GM21390 (cell line): Measurements from ENCODE around the gene GNAI3.
A peak's percentile ranks its signal among the peaks of the same experiment; 100 is the strongest.

ENCODE experiments used
- ATAC-seq: cut with Tn5 transposase; IDR thresholded peaks from one replicate; pipeline ENCODE4 v1.9.1; 2021; ENCODE audit not compliant: unreplicated experiment

GNAI3 gene

GRCh38 chr1:109548321-109549267, at the start of gene GNAI3:
TSS of gene GNAI3 (plus strand) at chr1:109548615. CDS start at chr1:109548721, 106 bp downstream.
- peak; percentile 85 for ATAC-seq

DNA sequence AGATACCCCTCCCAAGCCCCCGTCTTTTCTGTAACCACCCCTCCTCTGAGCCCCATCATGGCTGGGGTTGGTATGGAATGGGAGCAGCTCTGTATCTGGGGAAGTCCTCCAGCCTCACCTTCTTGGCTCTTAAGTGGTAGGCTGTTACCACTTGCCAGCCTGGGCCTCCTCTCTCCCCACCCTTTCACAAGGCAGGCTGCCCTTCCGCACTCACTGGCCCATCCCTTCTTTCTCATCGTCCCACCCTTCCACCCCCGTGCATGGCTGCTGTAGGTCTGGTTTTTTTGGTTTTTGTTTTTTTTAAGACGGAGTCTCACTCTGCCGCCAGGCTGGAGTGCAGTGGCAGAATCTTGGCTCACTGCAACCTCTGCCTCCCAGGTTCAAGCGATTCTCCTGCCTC, 49.3 kb upstream of the GNAI3 start:
- no peak for ATAC-seq

- no peak for ATAC-seq
Measured at GRCh38 chr1:109499661-109500536, 48.5 kb upstream of the GNAI3 start.

DNA sequence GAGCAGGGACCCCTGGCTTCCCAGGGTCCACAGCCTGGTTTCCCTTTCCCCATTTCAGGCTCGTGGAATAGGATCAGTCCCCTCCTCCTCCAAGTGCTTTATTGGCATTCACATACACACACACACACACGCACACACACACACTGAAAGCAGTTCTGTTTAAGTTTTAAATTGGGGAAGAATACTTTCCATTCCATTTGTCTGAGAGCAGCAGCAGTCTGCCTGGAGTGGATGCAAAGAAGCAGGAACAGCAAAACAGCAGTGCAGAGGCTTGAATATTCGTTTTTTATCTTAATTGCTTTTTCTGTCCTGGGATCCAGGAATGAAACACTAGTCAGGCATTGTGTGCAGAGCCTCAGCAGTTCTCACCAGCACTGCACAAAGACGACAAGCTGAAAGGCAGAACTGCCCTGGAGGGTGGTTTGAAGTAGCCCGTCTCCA, 47.5 kb upstream of the GNAI3 start:
- ATAC-seq = no peak

- ATAC-seq = no peak
Measured at GRCh38 chr1:109501644-109502363, 46.6 kb upstream of the GNAI3 start.

- no peak for ATAC-seq
Measured at GRCh38 chr1:109502364-109502851, 46.0 kb upstream of the GNAI3 start.

GRCh38 chr1:109503935-109504334, 44.5 kb upstream of the GNAI3 start:
- no peak for ATAC-seq

- ATAC-seq = no peak
Measured at GRCh38 chr1:109504974-109505373, 43.4 kb upstream of the GNAI3 start.

- ATAC-seq = no peak
Measured at GRCh38 chr1:109508001-109508872, 40.2 kb upstream of the GNAI3 start.

GRCh38 chr1:109508873-109509175, 39.6 kb upstream of the GNAI3 start:
- no peak for ATAC-seq

GRCh38 chr1:109509176-109510134, 39.0 kb upstream of the GNAI3 start, which contains the start of gene AMIGO1:
TSS of gene AMIGO1 (minus strand) at chr1:109509727. CDS start at chr1:109508912, 815 bp downstream.
- ATAC-seq = peak; percentile 59

GRCh38 chr1:109513110-109513710, 35.2 kb upstream of the GNAI3 start:
- ATAC-seq = no peak

DNA sequence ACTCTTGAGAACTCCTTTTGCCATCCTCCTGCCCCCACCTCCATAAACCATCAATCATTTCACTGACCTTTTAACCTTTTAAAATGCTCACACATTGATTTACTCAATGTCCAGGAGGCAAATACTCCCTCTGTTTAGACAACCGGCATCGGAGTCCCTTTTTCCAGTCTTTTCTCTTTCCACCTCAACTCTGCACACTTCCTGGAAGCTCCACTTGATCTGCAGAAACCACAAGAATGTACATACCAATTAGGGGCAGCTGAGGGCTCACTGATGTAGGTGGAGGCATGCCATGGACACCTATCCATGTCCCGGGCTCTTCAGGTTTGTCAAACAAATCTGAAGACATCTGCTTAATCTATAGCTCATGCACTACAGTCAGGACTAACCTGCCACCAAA, 33.6 kb upstream of the GNAI3 start:
- no peak for ATAC-seq

DNA sequence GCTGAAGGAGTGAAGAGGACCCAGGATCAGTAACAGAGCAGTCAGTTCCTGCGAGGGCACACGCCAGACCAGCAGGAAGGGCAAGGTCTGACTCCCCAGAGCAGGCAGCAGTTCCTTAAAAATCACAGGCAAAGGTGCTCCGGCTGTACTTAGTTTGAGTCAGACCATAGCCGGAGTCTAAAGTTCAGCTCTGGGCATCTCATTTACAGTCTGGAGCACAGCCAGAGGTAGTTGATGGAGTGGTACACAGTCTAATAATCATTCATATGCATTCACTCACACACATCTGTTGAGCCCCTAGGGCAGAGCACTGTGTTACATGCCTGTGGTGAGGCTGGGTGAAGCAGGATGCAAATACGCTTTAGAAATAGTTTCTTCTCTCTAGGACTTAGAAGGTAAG, 31.5 kb upstream of the GNAI3 start:
- ATAC-seq = no peak

GRCh38 chr1:109517337-109517736, 31.1 kb upstream of the GNAI3 start:
- ATAC-seq = no peak

DNA sequence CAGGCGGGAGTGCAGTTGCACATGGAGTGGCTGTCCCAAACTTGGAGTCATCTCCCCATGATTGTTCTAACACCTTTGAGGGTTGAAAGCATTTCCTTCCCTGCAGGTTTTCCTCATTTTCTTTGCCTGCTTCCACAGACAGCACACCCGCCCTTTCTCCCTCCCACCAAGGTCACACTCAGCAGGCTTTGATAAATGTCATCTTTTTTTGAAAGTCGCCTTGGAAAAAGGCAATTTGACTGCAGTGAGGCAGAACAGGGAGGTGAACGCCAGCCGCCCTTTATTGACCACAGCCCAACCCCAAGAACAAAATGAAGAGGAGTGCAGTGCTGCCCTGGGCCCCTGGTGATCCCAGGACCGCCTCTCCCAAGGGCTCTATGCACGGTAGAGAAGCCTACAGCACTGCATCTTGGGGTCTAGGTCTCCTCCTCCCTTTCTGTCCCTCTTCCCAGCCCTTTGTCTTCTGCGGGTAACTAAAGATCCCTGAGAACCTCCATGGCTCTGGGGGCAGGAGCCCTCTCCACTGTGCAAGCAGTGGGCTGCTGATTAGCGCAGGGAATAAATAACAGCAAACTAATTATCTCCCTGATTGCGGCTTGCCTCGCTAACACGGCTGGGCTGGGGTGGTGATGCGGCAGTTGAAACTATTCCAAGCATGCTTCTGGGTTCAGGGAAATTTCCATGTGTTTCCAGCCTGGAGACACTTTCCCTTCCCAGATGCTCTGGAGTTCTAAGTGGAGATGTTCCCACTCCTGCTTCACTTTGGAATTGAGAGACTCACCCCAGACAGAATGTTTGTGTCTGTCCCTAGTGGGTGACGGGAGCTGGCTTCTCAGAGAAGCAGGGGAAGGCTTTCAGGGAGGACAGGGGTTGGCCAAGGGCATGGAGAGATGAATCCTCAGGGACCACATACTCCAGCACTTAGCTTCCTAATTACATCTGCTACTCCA, 27.1 kb upstream of the GNAI3 start:
- ATAC-seq = no peak

- no peak for ATAC-seq
Measured at GRCh38 chr1:109522026-109522425, 26.4 kb upstream of the GNAI3 start.
